Activated CD4-positive, alpha-beta T cell treated with anti-CD3 and anti-CD28 coated beads, Interleukin-2, amount 50 U/mL, for 24 hours (primary cell): ENCODE measurements around the gene ZRANB1.

Experiments
- DNase-seq, 2 donors: peaks; one replicate each; pipeline ENCODE4 v3.0.0-alpha.2; 2020; ENCODE audit warnings: low read depth in 1 of 2, low spot score in 1 of 2

ZRANB1 gene

GRCh38 chr10:124918906-124919305 lies 23.0 kb upstream of the ZRANB1 start:
- DNase-seq = no peak

GRCh38 chr10:124921261-124921660 lies 20.7 kb upstream of the ZRANB1 start:
- no peak for DNase-seq

GRCh38 chr10:124923684-124924083 lies 18.2 kb upstream of the ZRANB1 start:
- no peak for DNase-seq

GRCh38 chr10:124926548-124926947 lies 15.4 kb upstream of the ZRANB1 start:
- no peak for DNase-seq

- DNase-seq = no peak
Observed at GRCh38 chr10:124928087-124928486, 13.8 kb upstream of the ZRANB1 start.

GRCh38 chr10:124928545-124928944 lies 13.4 kb upstream of the ZRANB1 start:
- DNase-seq = no peak

GRCh38 chr10:124935946-124936345 lies 6.0 kb upstream of the ZRANB1 start:
- DNase-seq = no peak

GRCh38 chr10:124936813-124937212 lies 5.1 kb upstream of the ZRANB1 start:
- no peak for DNase-seq

- no peak for DNase-seq
Observed at GRCh38 chr10:124939290-124939689, 2.6 kb upstream of the ZRANB1 start.

- DNase-seq = no peak
Observed at GRCh38 chr10:124942317-124943169, 620 bp downstream of the ZRANB1 start.

GRCh38 chr10:124943301-124944092 lies 1.6 kb downstream of the ZRANB1 start:
- no peak for DNase-seq

- no peak for DNase-seq
Observed at GRCh38 chr10:124944982-124945381, 3.1 kb downstream of the ZRANB1 start.

- DNase-seq = no peak
Observed at GRCh38 chr10:124946945-124947344, 5.0 kb downstream of the ZRANB1 start.

GRCh38 chr10:124949543-124949942 lies 7.6 kb downstream of the ZRANB1 start:
- no peak for DNase-seq

- no peak for DNase-seq
Observed at GRCh38 chr10:124952123-124952522, 10.2 kb downstream of the ZRANB1 start.

- DNase-seq = no peak
Observed at GRCh38 chr10:124953421-124953820, 11.5 kb downstream of the ZRANB1 start.

GRCh38 chr10:124955243-124955642 lies 13.3 kb downstream of the ZRANB1 start:
- DNase-seq = no peak

GRCh38 chr10:124955868-124956267 lies 13.9 kb downstream of the ZRANB1 start:
- no peak for DNase-seq

- no peak for DNase-seq
Observed at GRCh38 chr10:124956764-124957163, 14.8 kb downstream of the ZRANB1 start.

- no peak for DNase-seq
Observed at GRCh38 chr10:124957404-124957947, 15.6 kb downstream of the ZRANB1 start.

GRCh38 chr10:124959564-124959963 lies 17.6 kb downstream of the ZRANB1 start:
- no peak for DNase-seq

- no peak for DNase-seq
Observed at GRCh38 chr10:124961248-124961570, 19.3 kb downstream of the ZRANB1 start.
